ENCODE data around the gene ZNF746.

ZNF746 gene

GRCh38 chr7:149455175-149455950, 42.2 kb downstream of the ZNF746 start:
- TF ChIP-seq SNAI2 (CRISPR knock-in tag; IDR thresholded peaks at IDR 0.05) (no peak), RARB (CRISPR knock-in tag; IDR thresholded peaks at IDR 0.05) (no peak), GLIS3 (CRISPR knock-in tag; IDR thresholded peaks at IDR 0.05) (no peak), ZNF70 (CRISPR knock-in tag; IDR thresholded peaks at IDR 0.05) (no peak)
- TF ChIP-seq, protein P1, sequence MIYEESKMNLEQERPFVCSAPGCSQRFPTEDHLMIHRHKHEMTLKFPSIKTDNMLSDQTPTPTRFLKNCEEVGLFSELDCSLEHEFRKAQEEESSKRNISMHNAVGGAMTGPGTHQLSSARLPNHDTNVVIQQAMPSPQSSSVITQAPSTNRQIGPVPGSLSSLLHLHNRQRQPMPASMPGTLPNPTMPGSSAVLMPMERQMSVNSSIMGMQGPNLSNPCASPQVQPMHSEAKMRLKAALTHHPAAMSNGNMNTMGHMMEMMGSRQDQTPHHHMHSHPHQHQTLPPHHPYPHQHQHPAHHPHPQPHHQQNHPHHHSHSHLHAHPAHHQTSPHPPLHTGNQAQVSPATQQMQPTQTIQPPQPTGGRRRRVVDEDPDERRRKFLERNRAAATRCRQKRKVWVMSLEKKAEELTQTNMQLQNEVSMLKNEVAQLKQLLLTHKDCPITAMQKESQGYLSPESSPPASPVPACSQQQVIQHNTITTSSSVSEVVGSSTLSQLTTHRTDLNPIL (CRISPR knock-in tag; IDR thresholded peaks at IDR 0.05; ENCODE audit: low read depth): no peak
- TF ChIP-seq, protein P2, sequence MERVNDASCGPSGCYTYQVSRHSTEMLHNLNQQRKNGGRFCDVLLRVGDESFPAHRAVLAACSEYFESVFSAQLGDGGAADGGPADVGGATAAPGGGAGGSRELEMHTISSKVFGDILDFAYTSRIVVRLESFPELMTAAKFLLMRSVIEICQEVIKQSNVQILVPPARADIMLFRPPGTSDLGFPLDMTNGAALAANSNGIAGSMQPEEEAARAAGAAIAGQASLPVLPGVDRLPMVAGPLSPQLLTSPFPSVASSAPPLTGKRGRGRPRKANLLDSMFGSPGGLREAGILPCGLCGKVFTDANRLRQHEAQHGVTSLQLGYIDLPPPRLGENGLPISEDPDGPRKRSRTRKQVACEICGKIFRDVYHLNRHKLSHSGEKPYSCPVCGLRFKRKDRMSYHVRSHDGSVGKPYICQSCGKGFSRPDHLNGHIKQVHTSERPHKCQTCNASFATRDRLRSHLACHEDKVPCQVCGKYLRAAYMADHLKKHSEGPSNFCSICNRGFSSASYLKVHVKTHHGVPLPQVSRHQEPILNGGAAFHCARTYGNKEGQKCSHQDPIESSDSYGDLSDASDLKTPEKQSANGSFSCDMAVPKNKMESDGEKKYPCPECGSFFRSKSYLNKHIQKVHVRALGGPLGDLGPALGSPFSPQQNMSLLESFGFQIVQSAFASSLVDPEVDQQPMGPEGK (CRISPR knock-in tag; IDR thresholded peaks at IDR 0.05; ENCODE audit: borderline replicate concordance): no peak
- TF ChIP-seq, protein P3, sequence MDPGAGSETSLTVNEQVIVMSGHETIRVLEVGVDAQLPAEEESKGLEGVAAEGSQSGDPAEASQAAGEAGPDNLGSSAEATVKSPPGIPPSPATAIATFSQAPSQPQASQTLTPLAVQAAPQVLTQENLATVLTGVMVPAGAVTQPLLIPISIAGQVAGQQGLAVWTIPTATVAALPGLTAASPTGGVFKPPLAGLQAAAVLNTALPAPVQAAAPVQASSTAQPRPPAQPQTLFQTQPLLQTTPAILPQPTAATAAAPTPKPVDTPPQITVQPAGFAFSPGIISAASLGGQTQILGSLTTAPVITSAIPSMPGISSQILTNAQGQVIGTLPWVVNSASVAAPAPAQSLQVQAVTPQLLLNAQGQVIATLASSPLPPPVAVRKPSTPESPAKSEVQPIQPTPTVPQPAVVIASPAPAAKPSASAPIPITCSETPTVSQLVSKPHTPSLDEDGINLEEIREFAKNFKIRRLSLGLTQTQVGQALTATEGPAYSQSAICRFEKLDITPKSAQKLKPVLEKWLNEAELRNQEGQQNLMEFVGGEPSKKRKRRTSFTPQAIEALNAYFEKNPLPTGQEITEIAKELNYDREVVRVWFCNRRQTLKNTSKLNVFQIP (CRISPR knock-in tag; IDR thresholded peaks at IDR 0.05; ENCODE audit: borderline replicate concordance, low read depth): no peak
- no peak for ATAC-seq

DNA sequence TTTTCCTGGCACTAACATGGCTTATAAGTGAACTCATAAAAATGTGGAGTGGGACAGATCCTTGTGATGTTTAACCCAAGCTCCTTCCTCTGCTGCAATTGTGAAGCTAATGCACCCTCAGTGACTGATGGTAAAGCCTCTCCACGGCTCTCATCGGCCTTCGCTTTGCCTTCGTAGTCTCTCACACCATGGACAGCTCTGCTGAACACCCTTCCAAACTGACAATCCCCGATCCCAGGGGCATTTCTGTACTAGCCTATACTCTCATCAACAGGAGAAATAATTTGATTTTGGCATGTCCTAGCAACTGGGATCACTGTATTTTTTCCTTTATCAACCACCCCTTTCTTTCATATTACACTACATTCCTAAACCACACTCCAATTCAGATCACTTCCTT, 42.9 kb downstream of the ZNF746 start:
- TF ChIP-seq BACH2 (CRISPR knock-in tag; IDR thresholded peaks at IDR 0.05; ENCODE audit: borderline replicate concordance): no peak
- TF ChIP-seq, protein P2 (CRISPR knock-in tag; IDR thresholded peaks at IDR 0.05; ENCODE audit: borderline replicate concordance): no peak
- no peak for TF ChIP-seq ZNF565 (CRISPR knock-in tag; conservative IDR thresholded peaks at IDR 0.05; ENCODE audit: low read depth)
- TF ChIP-seq TSHZ2 (CRISPR knock-in tag; IDR thresholded peaks at IDR 0.05): no peak
- TF ChIP-seq, protein P3 (CRISPR knock-in tag; IDR thresholded peaks at IDR 0.05; ENCODE audit: borderline replicate concordance, low read depth): no peak
- no peak for TF ChIP-seq RARB (CRISPR knock-in tag; IDR thresholded peaks at IDR 0.05)
- no peak for TF ChIP-seq TOX (CRISPR knock-in tag; IDR thresholded peaks at IDR 0.05; ENCODE audit: borderline replicate concordance)
- ATAC-seq: no peak

DNA sequence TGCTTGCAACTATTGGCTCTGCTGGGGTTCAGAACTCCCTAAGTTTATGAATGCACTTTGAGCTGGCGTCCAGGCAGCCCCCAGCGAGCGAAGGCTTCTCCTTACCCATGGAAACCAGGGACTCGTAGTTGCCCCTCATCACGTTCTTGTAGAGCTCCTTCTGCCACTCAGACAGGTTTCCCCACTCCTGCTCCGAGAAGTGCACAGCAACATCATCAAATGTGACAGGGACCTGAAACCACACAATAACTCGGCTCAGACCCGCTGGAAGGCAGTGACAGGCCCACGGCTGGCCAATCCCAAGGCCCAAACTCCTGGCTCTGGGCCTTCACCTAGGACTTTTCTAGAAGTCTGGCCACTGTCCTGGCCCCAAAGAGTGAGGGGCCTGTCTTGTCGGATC, 43.6 kb downstream of the ZNF746 start:
- no peak for ATAC-seq
- TF ChIP-seq ZNF70 (CRISPR knock-in tag; IDR thresholded peaks at IDR 0.05): no peak
- no peak for TF ChIP-seq ZFP30 (CRISPR knock-in tag; IDR thresholded peaks at IDR 0.05)
- TF ChIP-seq, protein P2 (CRISPR knock-in tag; IDR thresholded peaks at IDR 0.05; ENCODE audit: borderline replicate concordance): no peak
- no peak for TF ChIP-seq ARNTL (CRISPR knock-in tag; IDR thresholded peaks at IDR 0.05; ENCODE audit: borderline replicate concordance, low read depth)
- TF ChIP-seq TCF4 (CRISPR knock-in tag; IDR thresholded peaks at IDR 0.05; ENCODE audit: borderline replicate concordance): no peak
- TF ChIP-seq CSDC2 (CRISPR knock-in tag; IDR thresholded peaks at IDR 0.05): no peak
- no peak for TF ChIP-seq PPARA (CRISPR knock-in tag; IDR thresholded peaks at IDR 0.05; ENCODE audit: borderline replicate concordance)
- no peak for TF ChIP-seq TOX (CRISPR knock-in tag; IDR thresholded peaks at IDR 0.05; ENCODE audit: borderline replicate concordance)
- no peak for TF ChIP-seq TSHZ2 (CRISPR knock-in tag; IDR thresholded peaks at IDR 0.05)
- no peak for TF ChIP-seq OSR1 (CRISPR knock-in tag; IDR thresholded peaks at IDR 0.05)
- no peak for TF ChIP-seq ZNF565 (CRISPR knock-in tag; conservative IDR thresholded peaks at IDR 0.05; ENCODE audit: low read depth)
- no peak for TF ChIP-seq BACH2 (CRISPR knock-in tag; IDR thresholded peaks at IDR 0.05; ENCODE audit: borderline replicate concordance)

All from SK-N-SH treated with all-trans-retinoic acid at 6 μM for 48 hours (cell line).